HG03432 (cell line): ENCODE results near the gene CDH26.

ENCODE experiments used
- ATAC-seq: cut with Tn5 transposase; IDR thresholded peaks from one replicate; pipeline ENCODE4 v1.9.1; 2021; ENCODE audit warnings: mild to moderate bottlenecking, moderate library complexity; ENCODE audit not compliant: unreplicated experiment

CDH26 gene

GRCh38 chr20:60010689-60011458, 52.7 kb downstream of the CDH26 start:
- ATAC-seq = no peak

GRCh38 chr20:60011512-60012507, 53.6 kb downstream of the CDH26 start:
- no peak for ATAC-seq

GRCh38 chr20:60013296-60014139, 55.3 kb downstream of the CDH26 start:
- ATAC-seq = no peak

GRCh38 chr20:60016406-60016805, 58.2 kb downstream of the CDH26 start:
- ATAC-seq = no peak

GRCh38 chr20:60020251-60020650, 62.0 kb downstream of the CDH26 start:
- ATAC-seq = no peak

- no peak for ATAC-seq
Measured at GRCh38 chr20:60021104-60021503, 62.9 kb downstream of the CDH26 start.

- ATAC-seq = no peak
Measured at GRCh38 chr20:60022849-60023248, 64.6 kb downstream of the CDH26 start.

GRCh38 chr20:60024245-60024644, 66.0 kb downstream of the CDH26 start:
- no peak for ATAC-seq

GRCh38 chr20:60024801-60025200, 66.6 kb downstream of the CDH26 start:
- ATAC-seq = no peak

- ATAC-seq = no peak
Measured at GRCh38 chr20:60026010-60026409, 67.8 kb downstream of the CDH26 start.

- ATAC-seq = no peak
Measured at GRCh38 chr20:60030471-60030870, 72.2 kb downstream of the CDH26 start.

- no peak for ATAC-seq
Measured at GRCh38 chr20:60031107-60031506, 72.9 kb downstream of the CDH26 start.

- ATAC-seq = no peak
Measured at GRCh38 chr20:60034231-60035110, 76.2 kb downstream of the CDH26 start.

- no peak for ATAC-seq
Measured at GRCh38 chr20:60035486-60035885, 77.3 kb downstream of the CDH26 start.

- no peak for ATAC-seq
Measured at GRCh38 chr20:60036346-60036745, 78.1 kb downstream of the CDH26 start.

GRCh38 chr20:60036746-60037499, 78.7 kb downstream of the CDH26 start:
- ATAC-seq = no peak

GRCh38 chr20:60038400-60039008, 80.3 kb downstream of the CDH26 start:
- no peak for ATAC-seq

GRCh38 chr20:60039526-60039925, 81.3 kb downstream of the CDH26 start:
- ATAC-seq = no peak
